H1 (cell line): ENCODE data around the gene COA3. TPM values are rescaled to one million over a fixed set of nuclear protein-coding genes. Genes with fewer than 3 reads are reported as not detected.

Experiments
- HDAC6 ChIP-seq: IDR thresholded peaks from one replicate; pipeline ENCODE4 v1.7.1; 2012; ENCODE audit warnings: low read depth, mild to moderate bottlenecking, inconsistent platforms, low read length, moderate library complexity
- polyA plus RNA-seq, 7 experiments: library from polyadenylated mRNA; depleted of rRNA in 3 of 7; stranded (reverse) in 5 of 7; unstranded in 2 of 7; fragments of >200 nt in 5 of 7; fragments of 200-250 nt in 2 of 7; gene quantifications; 1 replicate in 5 of 7; 2 replicates in 1 of 7; 4 replicates in 1 of 7; pipeline versions ENCODE4 v1.2.1 to v1.2.3, GENCODE V29; 2011 to 2013; ENCODE audit warnings: missing spikeins in 2 of 7, mixed read lengths in 2 of 7
- total RNA-seq: library from RNA; stranded (reverse); fragmentation: NEBNext Ultra II Directional; extraction: Animal tissue kit (Norgen Biotek cat#: 25700); gene quantifications from 2 replicates; pipeline ENCODE4 v1.2.1, GENCODE V29; 2021

The COA3 gene
- total and polyA plus RNA-seq, 2 of the 8 experiments (the other 6 are each of a cell fraction or from before 2014, with no cell fraction given): 68.4 to 143 TPM

DNA sequence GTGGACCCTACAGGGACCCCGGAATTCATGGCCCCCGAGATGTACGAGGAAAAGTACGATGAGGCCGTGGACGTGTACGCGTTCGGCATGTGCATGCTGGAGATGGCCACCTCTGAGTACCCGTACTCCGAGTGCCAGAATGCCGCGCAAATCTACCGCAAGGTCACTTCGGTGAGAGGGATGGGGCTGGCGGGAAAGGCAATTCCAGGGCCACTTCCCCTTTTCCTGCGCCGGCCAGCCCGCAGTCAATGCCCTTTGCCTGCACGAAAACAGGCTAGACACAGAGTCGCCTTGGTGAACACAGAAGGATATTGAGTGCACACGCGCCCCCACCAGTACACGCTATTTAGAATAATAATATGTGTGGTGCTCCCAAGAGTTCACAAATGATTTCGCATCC, 14.1 kb downstream of the COA3 start (continued):
- TF ChIP-seq HDAC6: no peak
